GM12891 (cell line): ENCODE results near the gene ESRRB.
A peak's percentile ranks its signal among the peaks of the same experiment; 100 is the strongest.
"Not testable (repeated sequence)": the region's sequence is repeated elsewhere in the genome, so short reads cannot be mapped to it uniquely, and the experiment has no call there.

Source experiments
- DNase-seq: peaks from one replicate; pipeline ENCODE4 v3.0.0; 2011; ENCODE audit warnings: low spot score; ENCODE audit not compliant: insufficient read length
- FAIRE-seq: peaks from 2 replicates; lab custom pipeline; 2011; peaks lifted over from hg19 to GRCh38; lab: Jason Lieb, UNC
- PAX5 ChIP-seq: IDR thresholded peaks from 2 replicates; pipeline ENCODE4 v1.6.1; 2011; ENCODE audit warnings: low read length, moderate library complexity, mild to moderate bottlenecking; ENCODE audit not compliant: insufficient read depth, severe bottlenecking
- POLR2A ChIP-seq: IDR thresholded peaks from 2 replicates; pipeline ENCODE4 v1.6.1; 2011; ENCODE audit warnings: low read depth, low read length, control low read depth
- POLR2AphosphoS5 ChIP-seq: IDR thresholded peaks from 2 replicates; pipeline ENCODE4 v1.6.1; 2011; ENCODE audit warnings: low read depth, low read length, control low read depth
- POU2F2 ChIP-seq: IDR thresholded peaks from 2 replicates; pipeline ENCODE4 v1.6.1; 2011; ENCODE audit warnings: low read depth, mild to moderate bottlenecking, control low read depth, low read length, moderate library complexity
- SPI1 ChIP-seq: IDR thresholded peaks from 2 replicates; pipeline ENCODE4 v1.6.1; 2011; ENCODE audit warnings: low read depth, low read length, control low read depth
- TAF1 ChIP-seq: IDR thresholded peaks from 2 replicates; pipeline ENCODE4 v1.6.1; 2011; ENCODE audit warnings: low read depth, low read length, control low read depth

ESRRB gene

DNA sequence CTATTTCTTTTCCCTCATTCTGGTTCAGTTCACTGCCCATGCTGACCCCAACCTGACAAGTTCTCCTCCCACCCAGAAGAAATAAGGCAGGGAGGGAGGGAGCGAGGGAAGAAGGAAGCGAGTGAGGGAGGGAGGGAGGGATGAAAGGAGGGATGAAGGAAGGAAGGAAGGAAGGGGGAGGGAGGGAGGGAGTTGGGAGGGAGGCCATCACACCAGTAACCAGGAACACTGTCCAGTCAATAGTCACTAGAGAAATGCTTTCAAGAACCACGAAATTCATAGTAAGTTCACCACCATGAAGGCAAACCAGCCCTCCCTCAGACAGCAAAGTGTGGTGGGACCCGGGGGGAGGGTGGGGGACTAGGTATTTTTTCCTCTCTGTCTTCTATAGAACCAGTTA lies 142.4 kb downstream of the ESRRB start:
- FAIRE-seq (no peak), DNase-seq (no peak)
- no peak for TF ChIP-seq SPI1
- no peak for TF ChIP-seq TAF1
- TF ChIP-seq POLR2A, result no peak
- TF ChIP-seq POU2F2, result no peak
- TF ChIP-seq PAX5, result no peak
- no peak for TF ChIP-seq POLR2AphosphoS5

- FAIRE-seq (no peak), DNase-seq (no peak)
- TF ChIP-seq POU2F2, result no peak
- TF ChIP-seq POLR2AphosphoS5, result no peak
- TF ChIP-seq SPI1, result no peak
- TF ChIP-seq POLR2A, result no peak
- no peak for TF ChIP-seq PAX5
- TF ChIP-seq TAF1, result no peak
Observed at GRCh38 chr14:76525106-76525821, 149.3 kb downstream of the ESRRB start.

DNA sequence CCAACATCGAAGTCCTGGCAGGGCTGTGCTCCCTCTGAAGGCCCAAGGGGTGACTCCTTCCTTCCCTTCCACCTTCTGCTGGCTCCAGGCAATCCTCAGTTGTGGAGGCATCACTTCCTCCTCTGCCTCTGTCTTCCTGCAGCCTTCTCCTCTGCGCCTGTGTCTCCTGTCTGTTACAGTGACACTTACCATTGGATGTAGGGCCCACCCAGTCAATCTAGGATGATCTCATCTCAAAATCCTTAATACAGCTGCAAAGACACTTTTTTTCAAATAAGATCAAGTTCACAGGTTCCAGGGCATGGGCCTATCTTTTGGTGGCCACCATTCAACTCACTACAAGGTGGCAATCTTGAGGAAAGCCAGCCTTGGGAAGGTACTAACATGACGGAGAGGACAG lies 155.1 kb downstream of the ESRRB start:
- no peak for FAIRE-seq
- TF ChIP-seq SPI1 (no peak), POLR2AphosphoS5 (no peak), TAF1 (no peak), POLR2A (no peak), PAX5 (no peak), POU2F2 (no peak)
- no peak for DNase-seq

GRCh38 chr14:76531821-76532318 lies 155.9 kb downstream of the ESRRB start:
- no peak for DNase-seq
- TF ChIP-seq POU2F2, result no peak
- no peak for TF ChIP-seq POLR2A
- no peak for TF ChIP-seq SPI1
- TF ChIP-seq POLR2AphosphoS5, result no peak
- no peak for TF ChIP-seq PAX5
- TF ChIP-seq TAF1, result no peak
- no peak for FAIRE-seq

DNA sequence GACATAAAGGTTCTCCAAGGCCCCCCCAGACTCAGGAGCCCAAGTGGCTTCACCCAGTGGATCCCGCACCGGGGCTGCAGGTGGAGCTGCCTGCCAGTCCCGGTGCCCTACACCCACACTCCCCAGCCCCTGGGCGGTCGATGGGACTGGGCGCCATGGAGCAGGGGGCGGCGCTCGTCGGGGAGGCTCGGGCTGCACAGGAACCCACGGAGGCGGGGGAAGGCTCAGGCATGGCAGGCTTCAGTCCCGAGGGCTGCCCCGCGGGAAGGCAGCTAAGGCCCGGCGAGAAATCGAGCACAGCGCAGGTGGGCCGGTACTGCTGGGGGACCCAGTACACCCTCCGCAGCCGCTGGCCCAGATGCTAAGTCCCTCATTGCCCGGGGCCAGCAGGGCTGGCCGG lies 160.7 kb downstream of the ESRRB start:
- FAIRE-seq, DNase-seq: not testable (repeated sequence)

DNA sequence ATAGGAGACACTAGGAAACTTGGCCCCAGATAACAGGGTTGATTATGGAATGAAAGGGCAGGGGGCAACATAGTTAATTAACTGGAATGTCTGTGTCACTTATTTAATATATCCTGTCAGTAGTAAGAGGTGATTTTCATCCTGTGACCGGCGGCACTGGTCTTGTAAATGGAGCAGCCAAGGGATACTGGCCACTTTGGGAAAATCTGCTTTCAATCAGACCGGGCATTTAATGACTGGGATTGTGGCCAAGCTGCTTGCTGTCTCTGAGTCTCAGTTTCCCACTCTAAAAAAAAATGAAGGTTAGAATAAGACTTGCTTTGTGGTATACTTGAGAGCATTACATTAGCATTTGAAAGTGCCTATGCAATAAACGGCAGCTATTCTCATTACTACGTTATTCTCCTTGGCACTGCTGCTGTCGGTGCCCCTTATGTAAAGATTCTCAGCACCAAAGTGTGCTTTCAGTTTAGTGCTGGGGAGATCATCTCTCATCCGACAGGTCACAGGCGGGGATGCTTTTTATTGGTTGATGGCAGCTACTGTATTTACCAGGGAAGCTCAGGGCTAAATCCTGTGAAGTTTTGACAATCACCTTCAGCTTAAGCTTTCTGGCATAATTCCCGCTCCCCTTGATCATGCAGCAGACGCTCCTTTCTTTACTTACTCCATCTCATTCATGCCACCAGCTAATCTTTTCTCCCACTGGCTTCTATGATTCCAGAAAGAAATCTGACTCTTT lies 162.1 kb downstream of the ESRRB start:
- FAIRE-seq (no peak), DNase-seq (no peak)
- TF ChIP-seq POLR2AphosphoS5, result no peak
- no peak for TF ChIP-seq POU2F2
- TF ChIP-seq PAX5, result no peak
- no peak for TF ChIP-seq SPI1
- no peak for TF ChIP-seq POLR2A
- no peak for TF ChIP-seq TAF1

DNA sequence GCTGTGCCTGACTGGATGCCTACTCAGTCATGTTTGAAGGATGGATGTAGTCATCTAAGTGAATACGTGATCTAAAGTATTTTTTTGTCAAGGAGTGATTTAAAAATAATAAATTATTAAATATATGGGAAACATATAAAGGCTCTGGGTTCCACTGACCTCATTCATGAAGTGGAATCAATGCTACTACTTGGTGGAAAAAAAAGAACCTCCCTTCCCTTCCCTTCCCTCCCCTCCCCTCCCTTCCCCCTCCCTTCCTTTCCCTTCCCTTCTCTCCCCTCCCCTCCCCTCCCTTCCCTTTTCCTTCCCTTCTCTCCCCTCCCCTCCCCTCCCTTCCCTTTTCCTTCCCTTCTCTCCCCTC lies 162.7 kb downstream of the ESRRB start:
- FAIRE-seq (no peak), DNase-seq (no peak)
- no peak for TF ChIP-seq POLR2AphosphoS5
- TF ChIP-seq PAX5, result no peak
- no peak for TF ChIP-seq POLR2A
- TF ChIP-seq TAF1, result no peak
- TF ChIP-seq POU2F2, result no peak
- no peak for TF ChIP-seq SPI1

DNA sequence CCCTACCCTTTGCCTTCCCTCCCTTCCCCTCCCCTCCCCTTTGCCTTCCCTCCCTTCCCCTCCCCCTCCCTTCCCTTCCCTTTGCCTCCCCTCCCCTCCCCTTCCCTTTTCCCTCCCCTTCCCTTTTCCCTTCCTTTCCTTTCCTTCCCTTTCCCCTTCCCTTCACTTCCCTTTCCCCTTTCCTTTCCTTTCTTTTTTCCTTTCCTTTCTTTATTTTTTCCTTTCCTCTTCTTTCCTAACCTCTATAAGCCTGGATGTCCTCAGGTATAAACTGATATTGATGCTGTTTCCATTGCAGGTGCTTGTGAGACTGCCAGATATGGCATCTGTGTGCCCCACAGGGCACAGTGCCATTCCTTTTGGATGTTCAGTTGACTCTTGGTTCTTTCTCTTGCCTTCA lies 163.2 kb downstream of the ESRRB start:
- TF ChIP-seq POU2F2 (no peak), TAF1 (no peak), POLR2A (no peak), POLR2AphosphoS5 (no peak), SPI1 (no peak), PAX5 (no peak)
- FAIRE-seq (no peak), DNase-seq (no peak)

- TF ChIP-seq POLR2A (no peak), SPI1 (no peak), POLR2AphosphoS5 (no peak), TAF1 (no peak), PAX5 (no peak), POU2F2 (no peak)
- no peak for FAIRE-seq
- no peak for DNase-seq
Observed at GRCh38 chr14:76541594-76542219, 165.8 kb downstream of the ESRRB start.

DNA sequence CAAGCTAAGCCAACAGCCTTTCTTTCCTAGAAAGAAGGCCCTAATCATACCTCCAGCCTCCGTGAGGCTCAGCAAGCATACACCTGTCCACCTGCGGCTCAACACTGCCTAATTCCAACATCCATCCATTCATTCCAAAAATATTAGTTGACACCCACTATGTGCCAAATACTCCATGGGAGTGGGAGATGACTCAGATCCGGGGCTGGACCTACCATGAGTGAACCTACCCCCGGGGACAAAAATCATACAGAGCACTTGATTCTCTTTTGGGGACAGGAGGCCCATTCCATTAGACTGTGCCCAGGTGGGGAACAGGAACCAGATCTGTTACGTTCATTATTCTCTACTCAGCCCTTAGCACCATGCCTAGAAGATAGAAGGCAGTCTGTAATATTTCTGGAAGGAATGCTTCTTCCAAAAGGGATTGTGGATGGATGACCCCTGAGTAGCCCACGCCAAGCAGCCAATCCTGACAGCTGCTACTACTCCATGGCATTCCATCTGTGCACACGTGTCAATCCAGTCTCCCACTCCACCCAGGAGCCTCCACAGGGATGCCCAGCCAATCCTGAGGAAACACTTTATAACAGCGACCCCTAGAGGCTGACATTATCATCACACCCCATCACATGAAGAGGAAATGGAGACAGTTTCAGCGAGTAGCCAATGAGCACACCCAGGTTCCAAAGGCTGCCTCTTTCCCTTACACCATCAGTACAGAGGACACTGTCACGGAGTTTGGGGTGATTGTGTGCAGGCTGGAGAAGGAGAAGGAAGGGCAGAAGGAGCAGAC lies 170.7 kb downstream of the ESRRB start:
- FAIRE-seq (no peak), DNase-seq (peak; percentile 25)
- TF ChIP-seq SPI1 (no peak), POU2F2 (no peak), POLR2A (no peak), TAF1 (no peak), POLR2AphosphoS5 (no peak), PAX5 (no peak)
